ENCODE results near the gene PTPRO.

The PTPRO gene

DNA sequence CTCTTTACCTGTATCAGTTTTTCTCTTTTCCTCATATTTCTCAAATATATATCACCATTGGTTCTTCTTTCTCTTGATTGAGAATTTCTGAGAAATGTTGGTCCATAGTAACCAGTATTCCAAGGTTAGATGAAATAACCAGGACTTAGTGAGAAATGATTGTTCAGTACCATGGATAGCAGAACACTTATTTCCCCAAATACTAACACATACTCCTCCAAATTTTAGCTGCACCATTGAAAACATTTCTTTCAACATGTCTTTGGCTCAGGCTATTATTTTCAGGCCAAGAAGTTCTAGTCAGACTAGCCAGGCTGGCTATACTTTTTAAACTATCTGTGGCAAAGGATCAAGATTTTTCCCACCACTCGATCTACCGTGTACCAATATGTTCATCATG lies 113.3 kb downstream of the PTPRO start:
- TF ChIP-seq, protein P1, sequence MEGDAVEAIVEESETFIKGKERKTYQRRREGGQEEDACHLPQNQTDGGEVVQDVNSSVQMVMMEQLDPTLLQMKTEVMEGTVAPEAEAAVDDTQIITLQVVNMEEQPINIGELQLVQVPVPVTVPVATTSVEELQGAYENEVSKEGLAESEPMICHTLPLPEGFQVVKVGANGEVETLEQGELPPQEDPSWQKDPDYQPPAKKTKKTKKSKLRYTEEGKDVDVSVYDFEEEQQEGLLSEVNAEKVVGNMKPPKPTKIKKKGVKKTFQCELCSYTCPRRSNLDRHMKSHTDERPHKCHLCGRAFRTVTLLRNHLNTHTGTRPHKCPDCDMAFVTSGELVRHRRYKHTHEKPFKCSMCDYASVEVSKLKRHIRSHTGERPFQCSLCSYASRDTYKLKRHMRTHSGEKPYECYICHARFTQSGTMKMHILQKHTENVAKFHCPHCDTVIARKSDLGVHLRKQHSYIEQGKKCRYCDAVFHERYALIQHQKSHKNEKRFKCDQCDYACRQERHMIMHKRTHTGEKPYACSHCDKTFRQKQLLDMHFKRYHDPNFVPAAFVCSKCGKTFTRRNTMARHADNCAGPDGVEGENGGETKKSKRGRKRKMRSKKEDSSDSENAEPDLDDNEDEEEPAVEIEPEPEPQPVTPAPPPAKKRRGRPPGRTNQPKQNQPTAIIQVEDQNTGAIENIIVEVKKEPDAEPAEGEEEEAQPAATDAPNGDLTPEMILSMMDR (conservative IDR thresholded peaks at IDR 0.05; ENCODE audit: low read depth, low read length), result no peak
- peak; percentile 22 for DNase-seq (ENCODE audit: low read depth)

DNA sequence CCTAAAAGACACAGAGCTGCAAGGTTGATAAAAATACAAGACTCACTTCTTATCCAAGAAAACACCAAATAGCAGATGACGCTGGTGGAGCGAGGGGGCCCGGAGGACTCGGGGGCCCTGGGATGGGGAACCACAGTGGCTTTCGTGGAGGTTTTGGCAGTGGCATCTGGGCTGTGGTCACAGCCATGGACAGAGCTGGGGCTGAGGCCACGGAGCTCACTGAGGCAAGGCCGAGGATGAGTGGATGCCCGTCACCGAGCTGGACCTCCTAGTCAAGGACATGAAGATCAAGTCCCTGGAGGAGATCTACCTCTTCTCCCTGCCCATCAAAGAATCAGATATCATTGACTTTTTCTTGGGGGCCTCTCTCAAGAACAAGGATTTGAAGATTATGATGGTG lies 117.2 kb downstream of the PTPRO start:
- TF ChIP-seq, protein P1 (conservative IDR thresholded peaks at IDR 0.05; ENCODE audit: low read depth, low read length), result no peak
- no peak for DNase-seq (ENCODE audit: low read depth)

More for the DNA sequence above, 113.3 kb downstream of the PTPRO start:
- H3K4me3 ChIP-seq (ENCODE audit: low read depth, low read length), result no peak overlapping the region

DNA sequence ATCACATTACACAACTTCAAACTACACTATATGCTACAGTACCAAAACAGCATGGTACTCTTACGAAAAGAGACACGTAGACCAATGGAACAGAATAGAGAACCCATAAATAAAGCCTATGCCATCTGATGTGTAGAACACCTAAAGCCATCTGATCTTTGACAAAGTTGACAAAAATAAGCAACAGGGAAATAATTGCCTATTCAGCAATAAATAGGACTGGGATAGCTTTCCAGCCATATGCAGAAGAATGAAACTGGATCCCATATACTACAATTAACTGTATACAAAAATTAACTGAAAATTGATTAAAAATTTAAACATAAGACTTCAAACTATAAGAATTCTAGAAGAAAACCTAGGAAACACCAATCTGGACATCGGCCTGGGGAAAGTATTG lies 120.7 kb downstream of the PTPRO start:
- no peak for DNase-seq (ENCODE audit: low read depth)
- H3K4me3 ChIP-seq (ENCODE audit: low read depth, low read length), result no peak overlapping the region
- TF ChIP-seq, protein P1 (conservative IDR thresholded peaks at IDR 0.05; ENCODE audit: low read depth, low read length), result no peak

More for the DNA sequence above, 117.2 kb downstream of the PTPRO start:
- H3K4me3 ChIP-seq (ENCODE audit: low read depth, low read length), result no peak overlapping the region

DNA sequence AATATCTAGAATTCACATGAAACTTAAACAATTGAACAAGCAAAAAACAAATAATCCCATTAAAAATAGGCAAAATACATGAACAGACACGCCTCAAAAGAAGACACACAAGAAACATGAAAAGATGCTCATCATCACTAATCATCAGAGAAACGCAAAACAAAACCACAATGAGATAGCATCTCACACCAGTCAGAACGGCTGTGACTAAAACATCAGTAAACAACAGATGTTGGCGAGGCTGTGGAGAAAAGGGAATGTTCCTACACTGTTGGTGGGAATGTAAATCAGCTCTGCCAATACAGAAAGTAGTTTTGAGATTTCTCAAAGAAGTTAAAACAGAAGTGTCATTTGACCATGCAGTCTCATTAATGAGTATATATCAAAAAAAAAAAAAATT lies 121.3 kb downstream of the PTPRO start:
- H3K4me3 ChIP-seq (ENCODE audit: low read depth, low read length), result no peak overlapping the region
- no peak for DNase-seq (ENCODE audit: low read depth)
- TF ChIP-seq, protein P1 (conservative IDR thresholded peaks at IDR 0.05; ENCODE audit: low read depth, low read length), result no peak

DNA sequence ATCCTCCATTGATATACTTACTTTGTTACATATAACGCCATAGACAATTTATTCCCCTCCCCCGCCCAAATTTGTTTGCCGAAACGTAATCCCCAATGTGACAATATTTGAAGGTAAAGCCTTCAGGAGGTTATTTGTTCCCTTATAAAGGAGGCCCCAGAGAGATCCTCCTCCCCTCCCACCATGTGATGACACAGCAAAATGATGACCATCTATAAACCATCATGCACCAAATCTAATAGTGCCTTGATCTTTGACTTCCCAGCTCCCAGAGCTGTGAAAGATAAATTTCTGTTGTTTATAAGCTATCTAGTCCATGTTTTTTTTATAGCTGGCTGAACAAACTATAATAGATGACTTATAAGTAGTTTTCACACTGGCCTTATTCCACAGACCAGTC lies 122.2 kb downstream of the PTPRO start:
- TF ChIP-seq, protein P1 (conservative IDR thresholded peaks at IDR 0.05; ENCODE audit: low read depth, low read length), result no peak
- no peak overlapping the region for H3K4me3 ChIP-seq (ENCODE audit: low read depth, low read length)
- DNase-seq (ENCODE audit: low read depth), result no peak

DNA sequence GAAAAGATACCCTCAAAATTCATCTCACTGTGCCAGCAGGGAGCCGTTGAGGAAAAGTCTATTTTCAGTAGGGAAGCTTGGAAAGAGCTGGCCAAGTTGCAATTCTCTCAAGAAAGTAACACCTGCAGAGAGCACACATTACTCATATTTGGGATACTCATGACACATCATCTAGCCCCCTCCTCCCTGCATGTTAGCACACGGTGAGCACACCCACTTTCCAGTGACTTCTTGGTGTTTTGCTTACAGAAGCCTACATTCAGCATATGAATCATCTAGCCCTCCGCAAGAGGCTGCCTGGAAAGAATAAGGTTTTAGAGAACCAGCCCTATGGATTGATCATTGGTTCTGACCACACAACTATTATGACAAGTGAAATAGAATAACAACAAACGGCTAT lies 124.5 kb downstream of the PTPRO start:
- TF ChIP-seq, protein P1 (conservative IDR thresholded peaks at IDR 0.05; ENCODE audit: low read depth, low read length), result no peak
- DNase-seq (ENCODE audit: low read depth), result peak; percentile 3
- no peak overlapping the region for H3K4me3 ChIP-seq (ENCODE audit: low read depth, low read length)

DNA sequence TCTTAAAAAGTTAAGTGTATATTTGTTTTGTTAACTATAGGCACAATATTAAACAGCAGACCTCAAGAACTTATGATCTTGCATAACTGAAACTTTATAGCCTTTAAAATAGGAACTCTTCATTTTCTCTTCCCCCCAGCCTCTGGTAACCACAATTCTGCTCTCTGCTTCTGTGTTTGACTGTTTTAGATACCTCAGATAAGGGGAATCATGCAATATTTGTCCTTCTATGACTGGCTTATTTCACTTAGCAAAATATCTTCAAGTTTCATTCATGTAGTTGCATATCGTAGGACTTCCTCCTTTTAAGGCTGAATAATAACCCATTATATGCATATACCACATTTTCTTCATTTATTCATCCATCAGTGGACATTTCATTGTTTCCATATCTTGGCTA lies 131.3 kb downstream of the PTPRO start:
- TF ChIP-seq, protein P1 (conservative IDR thresholded peaks at IDR 0.05; ENCODE audit: low read depth, low read length), result no peak
- H3K4me3 ChIP-seq (ENCODE audit: low read depth, low read length), result no peak overlapping the region
- no peak for DNase-seq (ENCODE audit: low read depth)

Data from choroid plexus epithelial cell (primary cell).